Stimulated activated CD4-positive, alpha-beta T cell treated with anti-CD3 and anti-CD28 coated beads, Interleukin-15, amount 100 ng/mL, for 48 hours (primary cell): ENCODE measurements around the gene PWP2.
"Not testable (repeated sequence)": the region's sequence is repeated elsewhere in the genome, so short reads cannot be mapped to it uniquely, and the experiment has no call there.

Experiments
- DNase-seq, 2 donors: peaks; one replicate each; pipeline ENCODE4 v3.0.0-alpha.2; 2020; ENCODE audit warnings: low read depth in 2 of 2

The PWP2 gene

DNA sequence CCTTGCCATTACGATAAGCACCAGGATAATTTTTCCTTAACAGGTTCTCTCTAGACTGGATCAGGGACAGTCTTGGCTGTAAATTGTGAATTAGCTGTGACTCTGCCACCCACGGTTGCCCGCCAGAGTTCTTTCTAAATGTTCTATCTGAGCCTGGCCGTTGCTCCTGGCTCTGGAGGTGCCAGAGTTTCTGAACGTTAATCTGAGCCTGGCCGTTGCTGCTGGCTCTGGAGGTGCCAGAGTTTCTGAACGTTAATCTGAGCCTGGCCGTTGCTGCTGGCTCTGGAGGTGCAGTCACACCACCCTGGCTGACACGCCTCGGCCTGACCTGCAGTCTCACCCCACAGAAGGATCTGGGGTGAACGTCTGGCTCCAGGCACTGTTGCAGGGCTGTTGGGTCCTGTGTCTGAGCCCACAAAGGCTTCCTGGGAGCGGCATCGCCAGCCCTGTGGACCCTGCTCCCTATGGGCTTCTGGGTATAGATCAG is 56.0 kb downstream of the PWP2 start:
- not testable (repeated sequence) for DNase-seq

DNA sequence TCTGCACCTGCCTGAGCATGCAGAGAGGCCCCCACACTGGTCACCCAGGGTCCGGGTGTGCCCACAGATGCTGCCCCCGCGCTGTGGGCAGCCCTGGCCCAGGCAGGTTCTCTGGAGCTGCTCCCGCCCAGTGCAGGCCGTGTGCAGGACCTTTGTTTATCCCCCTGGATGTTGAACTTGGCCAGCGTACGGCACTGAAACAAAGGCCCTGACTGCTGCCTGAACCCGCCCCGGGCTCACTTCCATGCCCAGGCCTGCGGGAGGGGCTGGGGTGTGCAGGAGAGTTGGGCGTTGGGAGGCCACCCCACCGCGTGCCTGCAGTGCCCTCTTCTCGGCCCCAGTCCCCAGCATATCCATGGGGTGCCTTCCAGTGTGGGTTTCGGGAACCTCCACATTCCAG is 58.7 kb downstream of the PWP2 start:
- not testable (repeated sequence) for DNase-seq

DNA sequence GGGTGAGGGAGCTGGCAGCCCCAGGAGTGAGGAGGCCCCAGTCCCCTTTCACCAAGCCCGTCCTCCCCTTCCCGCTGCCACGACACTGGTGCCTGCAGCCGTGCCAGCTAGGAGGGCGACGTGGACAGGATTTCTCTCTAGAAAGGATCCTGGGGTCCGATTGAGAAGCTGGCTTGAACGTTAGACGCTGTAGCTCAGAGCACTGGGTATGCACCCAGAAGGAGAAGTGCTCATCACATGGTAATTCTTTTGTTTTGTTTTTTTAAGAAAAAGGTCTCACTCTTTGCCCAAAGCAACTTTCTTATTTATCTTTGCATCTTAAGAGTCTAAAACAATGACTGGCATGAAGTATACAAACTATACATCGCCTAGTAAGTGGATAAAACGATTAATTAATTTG is 60.3 kb downstream of the PWP2 start:
- not testable (repeated sequence) for DNase-seq

DNA sequence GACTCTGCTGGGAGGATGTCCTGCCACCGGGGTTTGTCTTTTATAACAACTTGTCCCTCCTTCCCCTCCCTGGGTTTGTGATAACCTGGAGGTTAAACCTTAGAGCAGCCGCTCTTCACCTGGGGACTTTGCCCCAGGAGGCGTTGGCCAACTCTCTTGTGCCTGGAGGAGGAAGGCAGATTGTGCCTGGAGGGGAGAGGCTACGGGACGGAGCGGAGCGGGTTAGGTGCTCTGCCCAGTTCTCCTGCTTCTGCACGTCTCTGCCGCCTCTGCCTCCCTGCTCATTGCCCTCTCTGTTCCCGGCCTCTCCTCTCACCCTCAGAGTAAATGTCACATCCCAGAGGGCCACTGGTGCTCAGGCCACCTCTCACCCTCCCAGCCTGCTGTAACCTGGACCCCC is 63.1 kb downstream of the PWP2 start:
- DNase-seq: not testable (repeated sequence)

DNA sequence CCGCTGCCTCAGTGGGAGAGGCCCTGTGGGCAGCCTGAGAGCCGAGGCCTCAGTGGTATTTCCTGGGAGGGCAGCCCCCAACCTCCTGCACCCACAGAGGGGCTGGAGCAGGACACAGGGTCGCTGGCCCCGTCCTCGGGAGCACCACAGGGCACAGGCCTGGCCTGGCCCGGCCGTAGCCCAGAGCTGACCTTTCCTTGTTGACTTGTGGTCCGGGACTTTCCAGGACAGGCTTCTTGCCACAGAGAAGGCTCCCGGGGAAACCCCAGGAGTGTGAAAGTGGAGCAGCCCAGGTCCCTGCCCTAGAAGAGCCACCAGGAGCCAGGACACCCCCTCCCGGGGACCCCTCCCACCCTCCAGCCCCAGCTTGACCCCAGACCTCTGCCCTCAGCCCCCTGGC is 63.7 kb downstream of the PWP2 start:
- not testable (repeated sequence) for DNase-seq

DNA sequence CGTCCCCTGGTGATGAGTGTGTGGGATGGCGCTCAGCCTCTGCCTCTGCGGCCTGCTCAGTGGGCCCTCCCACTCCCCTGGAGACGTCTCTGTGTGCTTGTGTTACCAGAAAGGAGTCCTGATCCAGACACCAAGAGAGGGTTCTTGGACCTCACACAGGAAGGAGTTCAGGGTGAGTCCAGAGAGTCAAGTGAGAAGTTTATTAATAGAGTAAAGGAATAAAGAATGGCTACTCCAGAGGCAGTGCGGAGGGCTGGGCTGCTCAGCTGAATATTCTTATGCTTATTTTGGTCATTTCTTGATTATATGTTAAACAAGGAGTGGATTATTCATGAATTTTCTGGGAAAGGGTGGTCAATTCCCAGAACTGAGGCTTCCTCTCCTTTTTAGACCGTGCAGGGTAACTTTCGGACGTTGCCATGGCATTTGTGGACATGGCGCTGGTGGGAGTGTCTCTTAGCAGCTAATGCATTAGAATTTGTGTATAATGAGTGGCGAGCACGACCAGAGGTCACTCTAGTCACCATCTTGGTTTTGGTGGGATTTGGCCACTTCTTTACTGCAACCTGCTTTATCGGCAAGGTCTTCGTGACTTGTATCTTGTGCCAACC is 64.9 kb downstream of the PWP2 start:
- DNase-seq: not testable (repeated sequence)

DNA sequence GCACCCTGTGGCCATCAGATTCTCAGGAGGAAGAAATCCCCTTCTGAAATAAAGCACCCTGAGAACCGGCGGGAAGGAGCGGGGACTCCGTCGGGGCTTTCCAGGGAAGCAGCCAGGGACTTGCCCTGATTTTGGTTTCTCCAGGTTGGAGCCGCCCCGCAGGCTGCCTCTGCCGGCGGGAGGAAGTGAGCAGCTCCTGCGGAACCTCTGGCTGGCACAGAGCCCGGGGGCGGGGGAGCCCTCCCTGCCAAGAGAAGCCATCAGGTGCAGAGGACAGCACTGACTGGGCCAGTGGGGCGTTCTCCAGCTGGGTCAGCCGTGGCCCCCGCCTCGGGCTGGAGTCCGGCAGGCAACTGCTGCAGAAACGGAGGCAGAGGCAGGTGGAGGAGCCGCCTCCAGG is 65.5 kb downstream of the PWP2 start:
- DNase-seq: not testable (repeated sequence)

DNA sequence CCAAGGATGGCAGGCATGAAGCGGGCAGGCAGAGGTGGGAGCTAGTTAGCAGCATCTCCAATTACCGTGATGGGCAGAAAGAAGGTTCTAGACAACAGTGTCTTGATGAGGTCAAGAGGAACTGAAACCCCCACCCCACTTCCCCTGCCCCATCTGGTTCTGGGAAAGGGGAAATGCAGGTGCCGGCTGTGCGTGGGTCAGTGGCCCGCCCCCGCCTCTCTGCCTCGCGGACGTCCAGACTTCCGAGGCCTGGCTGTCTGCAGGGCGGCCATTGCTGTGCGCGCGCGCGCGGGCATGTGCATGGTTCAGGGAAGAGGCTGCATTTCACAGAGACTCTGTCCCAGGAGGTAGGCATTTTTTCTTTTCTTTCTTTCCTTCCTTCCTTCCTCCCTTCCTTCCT is 68.0 kb downstream of the PWP2 start:
- not testable (repeated sequence) for DNase-seq

DNA sequence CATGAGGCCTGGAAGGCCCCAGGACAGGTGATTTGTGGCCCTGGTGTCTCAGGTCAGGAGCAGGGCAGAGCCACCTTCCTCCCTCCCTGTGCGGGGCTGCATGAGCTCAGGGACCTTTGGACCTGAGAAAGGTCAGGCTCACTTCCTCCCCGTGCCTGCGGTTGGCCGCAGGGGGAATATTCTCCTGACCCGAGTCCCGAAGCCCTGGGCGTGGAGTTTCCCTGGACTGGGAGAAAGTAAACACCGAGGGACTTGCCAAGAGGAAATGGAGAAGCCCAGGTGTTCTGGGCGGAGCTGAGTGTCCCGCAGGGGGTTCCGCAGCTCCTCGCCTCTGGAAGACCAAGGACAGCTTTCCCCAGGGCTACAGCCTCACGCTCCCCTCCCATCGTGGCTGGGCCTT is 68.9 kb downstream of the PWP2 start:
- DNase-seq: not testable (repeated sequence)
